ENCODE data around the gene TNIK. TPM values are rescaled to one million over a fixed set of nuclear protein-coding genes. Genes with fewer than 3 reads are reported as not detected.

TNIK gene
- total RNA-seq, 1 donor from 2014 or later = 1.5 TPM

GRCh38 chr3:171504376-171504775 is 44.2 kb upstream of the TNIK start:
- Mint-ChIP-seq H3K27me3 (ENCODE audit: unreplicated experiment) (no peaks in the 10 kb centered on the region), H3K4me1 (ENCODE audit: low read depth, unreplicated experiment) (no peaks in the 10 kb centered on the region), H3K27ac (ENCODE audit: unreplicated experiment) (no peak overlapping the region), H3K4me3 (ENCODE audit: unreplicated experiment) (no peak overlapping the region), H3K36me3 (ENCODE audit: unreplicated experiment) (no peaks in the 10 kb centered on the region), H3K9me3 (ENCODE audit: unreplicated experiment) (no peaks in the 10 kb centered on the region)
- DNase-seq = no peak
- no peak for TF ChIP-seq CTCF (IDR thresholded peaks at IDR 0.05; ENCODE audit: partially characterized antibody, unreplicated experiment)

- no peak overlapping the region for H3K4me3 Mint-ChIP-seq (ENCODE audit: unreplicated experiment)
- H3K27ac Mint-ChIP-seq (ENCODE audit: unreplicated experiment) = no peak overlapping the region
- no peak for TF ChIP-seq CTCF (IDR thresholded peaks at IDR 0.05; ENCODE audit: partially characterized antibody, unreplicated experiment)
- no peaks in the 10 kb centered on the region for H3K9me3 Mint-ChIP-seq (ENCODE audit: unreplicated experiment)
- DNase-seq = no peak
- no peaks in the 10 kb centered on the region for H3K4me1 Mint-ChIP-seq (ENCODE audit: low read depth, unreplicated experiment)
- no peaks in the 10 kb centered on the region for H3K27me3 Mint-ChIP-seq (ENCODE audit: unreplicated experiment)
- H3K36me3 Mint-ChIP-seq (ENCODE audit: unreplicated experiment) = no peaks in the 10 kb centered on the region
Observed at GRCh38 chr3:171503817-171504216, 43.6 kb upstream of the TNIK start.

GRCh38 chr3:171498921-171499320 is 38.7 kb upstream of the TNIK start:
- H3K27me3 Mint-ChIP-seq (ENCODE audit: unreplicated experiment) = no peaks in the 10 kb centered on the region
- no peaks in the 10 kb centered on the region for H3K36me3 Mint-ChIP-seq (ENCODE audit: unreplicated experiment)
- no peak overlapping the region for H3K27ac Mint-ChIP-seq (ENCODE audit: unreplicated experiment)
- TF ChIP-seq CTCF (IDR thresholded peaks at IDR 0.05; ENCODE audit: partially characterized antibody, unreplicated experiment) = no peak
- H3K4me3 Mint-ChIP-seq (ENCODE audit: unreplicated experiment) = no peak overlapping the region
- no peaks in the 10 kb centered on the region for H3K9me3 Mint-ChIP-seq (ENCODE audit: unreplicated experiment)
- no peaks in the 10 kb centered on the region for H3K4me1 Mint-ChIP-seq (ENCODE audit: low read depth, unreplicated experiment)
- no peak for DNase-seq

- Mint-ChIP-seq H3K36me3 (ENCODE audit: unreplicated experiment) (no peaks in the 10 kb centered on the region), H3K27me3 (ENCODE audit: unreplicated experiment) (no peaks in the 10 kb centered on the region), H3K4me1 (ENCODE audit: low read depth, unreplicated experiment) (no peaks in the 10 kb centered on the region), H3K27ac (ENCODE audit: unreplicated experiment) (no peak overlapping the region), H3K4me3 (ENCODE audit: unreplicated experiment) (no peak overlapping the region), H3K9me3 (ENCODE audit: unreplicated experiment) (no peaks in the 10 kb centered on the region)
- no peak for TF ChIP-seq CTCF (IDR thresholded peaks at IDR 0.05; ENCODE audit: partially characterized antibody, unreplicated experiment)
- DNase-seq = no peak
Observed at GRCh38 chr3:171497468-171497867, 37.3 kb upstream of the TNIK start.

GRCh38 chr3:171495413-171495812 is 35.2 kb upstream of the TNIK start:
- Mint-ChIP-seq H3K27ac (ENCODE audit: unreplicated experiment) (no peak overlapping the region), H3K36me3 (ENCODE audit: unreplicated experiment) (no peaks in the 10 kb centered on the region), H3K27me3 (ENCODE audit: unreplicated experiment) (no peaks in the 10 kb centered on the region), H3K9me3 (ENCODE audit: unreplicated experiment) (no peaks in the 10 kb centered on the region), H3K4me1 (ENCODE audit: low read depth, unreplicated experiment) (no peaks in the 10 kb centered on the region), H3K4me3 (ENCODE audit: unreplicated experiment) (no peak overlapping the region)
- TF ChIP-seq CTCF (IDR thresholded peaks at IDR 0.05; ENCODE audit: partially characterized antibody, unreplicated experiment) = no peak
- DNase-seq = no peak

Measured in glutamatergic neuron (in vitro differentiated cells).